DMS79 treated with DMSO at 0.1 percent for 48 hours (cell line): ENCODE results near the gene VMO1.
"Not testable (repeated sequence)": the region's sequence is repeated elsewhere in the genome, so short reads cannot be mapped to it uniquely, and the experiment has no call there.

ENCODE experiments used
- DNase-seq: peaks from one replicate; lab custom pipeline; 2025; lab: John Stamatoyannopoulos, UW

Gene VMO1, protein sequence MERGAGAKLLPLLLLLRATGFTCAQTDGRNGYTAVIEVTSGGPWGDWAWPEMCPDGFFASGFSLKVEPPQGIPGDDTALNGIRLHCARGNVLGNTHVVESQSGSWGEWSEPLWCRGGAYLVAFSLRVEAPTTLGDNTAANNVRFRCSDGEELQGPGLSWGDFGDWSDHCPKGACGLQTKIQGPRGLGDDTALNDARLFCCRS

DNA sequence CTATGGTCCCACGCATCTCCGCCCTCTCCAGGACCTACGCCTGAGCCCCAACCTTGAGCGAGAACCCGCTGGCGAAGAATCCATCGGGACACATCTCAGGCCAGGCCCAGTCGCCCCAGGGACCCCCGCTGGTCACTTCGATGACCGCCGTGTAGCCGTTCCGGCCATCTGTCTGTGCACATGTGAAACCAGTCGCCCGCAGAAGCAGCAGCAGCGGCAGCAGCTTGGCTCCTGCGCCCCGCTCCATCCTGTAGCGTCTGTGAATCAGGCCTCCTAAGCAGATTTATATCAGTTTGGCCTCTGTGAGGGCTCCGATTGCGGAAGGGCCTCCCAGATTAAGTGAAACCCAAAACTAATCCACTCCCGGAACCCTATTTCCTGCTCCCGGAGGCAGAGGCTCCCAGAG, at the start of gene VMO1:
TSS of gene VMO1 (minus strand) at position 259 of the 406 bp plus-strand sequence. CDS start at position 247, 12 bp downstream.
- no peak for DNase-seq

DNA sequence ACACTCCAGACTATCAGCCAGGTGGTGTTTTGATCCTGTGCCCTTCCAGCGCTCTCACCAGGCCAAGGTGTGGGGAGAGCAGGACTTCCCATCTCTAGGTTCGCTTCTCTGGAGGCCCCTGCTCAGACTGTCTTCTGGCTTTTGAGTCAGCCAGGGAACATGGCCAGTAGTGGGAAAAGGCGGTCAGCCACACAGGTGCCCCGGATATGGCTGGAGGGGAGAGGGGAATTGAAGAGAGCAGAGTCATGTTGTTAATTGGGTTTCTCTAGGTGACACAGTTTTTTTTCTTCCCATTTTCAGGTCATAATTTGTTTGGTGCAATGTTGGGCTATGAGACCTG, 48.5 kb upstream of the VMO1 start:
- DNase-seq = no peak

DNA sequence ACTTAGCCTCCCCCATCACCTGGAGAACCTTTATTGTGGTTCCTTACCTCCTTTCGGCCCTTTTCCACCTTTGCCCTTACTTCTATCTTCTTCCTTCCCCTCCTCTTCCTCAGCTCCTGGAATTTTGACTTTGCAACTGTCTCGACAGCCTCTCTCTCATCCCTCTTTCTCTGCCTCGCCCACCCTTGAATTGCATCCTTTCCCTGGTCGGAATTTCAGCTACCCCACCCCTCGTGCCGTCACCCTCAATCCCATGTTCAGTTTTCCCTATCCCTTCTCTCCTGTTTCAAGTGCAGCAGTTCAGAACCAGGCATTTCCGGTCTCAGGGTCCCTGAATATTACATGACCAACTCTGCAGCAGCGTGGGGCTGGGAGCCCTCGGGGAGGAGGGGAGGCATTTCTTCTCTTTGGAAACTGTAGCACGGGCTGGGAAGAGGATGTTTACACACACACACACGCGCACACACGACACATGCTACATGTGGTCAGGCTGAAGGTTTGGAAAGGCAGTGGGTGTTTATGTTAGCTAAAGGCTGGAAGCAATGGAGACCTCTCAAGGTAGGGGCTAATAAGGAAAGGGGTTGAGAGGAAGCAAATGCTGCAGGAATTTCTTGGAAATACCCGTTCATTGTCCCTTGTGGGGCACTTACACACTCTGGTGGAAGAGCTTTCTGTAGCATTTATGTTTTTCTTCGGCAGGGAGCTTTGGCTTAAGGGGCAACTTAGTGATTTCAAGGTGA, 47.9 kb upstream of the VMO1 start:
- peak; percentile 34 for DNase-seq

DNA sequence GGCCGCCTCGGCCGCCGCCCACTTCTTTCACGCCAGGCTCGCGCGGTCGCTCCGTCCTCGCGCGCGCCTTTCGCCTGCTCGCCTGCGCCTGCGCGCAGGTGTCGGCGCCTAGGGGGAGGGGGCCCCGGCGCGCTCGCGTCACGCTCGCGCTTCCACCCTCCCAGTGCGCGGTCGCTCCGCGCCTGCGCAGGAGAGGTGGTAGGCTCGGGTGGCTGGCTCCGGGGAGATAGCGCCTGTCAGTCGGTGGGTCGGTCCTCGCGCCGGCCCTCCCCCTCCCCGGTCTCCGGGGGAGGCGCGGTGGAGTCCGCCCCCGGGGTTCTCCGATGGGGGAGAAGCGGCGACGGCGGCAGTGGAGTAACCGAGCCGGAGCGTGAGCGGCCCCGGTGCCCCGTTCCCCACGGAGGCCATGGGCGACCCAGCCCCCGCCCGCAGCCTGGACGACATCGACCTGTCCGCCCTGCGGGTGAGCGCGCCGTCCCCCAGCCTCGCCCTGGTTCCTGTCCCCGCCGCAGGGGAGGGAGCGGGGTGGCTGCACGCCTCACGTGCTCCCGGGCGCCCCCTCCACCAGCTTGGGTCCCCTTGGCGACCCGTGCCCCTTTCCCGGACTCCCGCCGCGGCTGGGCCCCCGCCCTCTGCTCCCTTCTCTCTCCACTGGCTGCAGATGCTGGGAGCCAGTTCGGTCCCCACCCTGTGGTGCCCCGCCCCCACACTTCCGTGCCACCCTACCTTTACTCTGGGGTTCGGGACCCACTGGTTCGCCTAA, 47.2 kb upstream of the VMO1 start, which contains the start of gene MINK1:
TSS of gene MINK1 (plus strand) at position 163 of the 763 bp plus-strand sequence. CDS start at position 407, 244 bp downstream.
- DNase-seq = peak; percentile 78

DNA sequence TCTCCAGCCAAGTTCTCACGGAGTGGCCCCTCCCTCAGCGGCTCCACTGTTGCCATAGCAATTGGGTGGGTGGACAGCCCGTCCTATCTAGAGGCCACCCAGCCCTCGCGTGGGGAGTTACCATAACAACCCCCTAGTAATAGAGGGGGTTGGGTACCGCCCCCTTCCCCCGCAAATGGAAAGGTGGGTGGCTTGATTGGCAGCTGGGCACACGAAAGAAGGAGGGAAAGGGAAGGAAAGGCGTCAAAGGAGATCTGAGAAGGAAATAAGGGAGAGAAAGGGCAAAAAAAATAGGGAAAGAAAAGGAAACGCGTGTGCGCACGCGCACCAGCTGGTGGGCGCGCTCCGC, 46.6 kb upstream of the VMO1 start:
- DNase-seq = not testable (repeated sequence)

DNA sequence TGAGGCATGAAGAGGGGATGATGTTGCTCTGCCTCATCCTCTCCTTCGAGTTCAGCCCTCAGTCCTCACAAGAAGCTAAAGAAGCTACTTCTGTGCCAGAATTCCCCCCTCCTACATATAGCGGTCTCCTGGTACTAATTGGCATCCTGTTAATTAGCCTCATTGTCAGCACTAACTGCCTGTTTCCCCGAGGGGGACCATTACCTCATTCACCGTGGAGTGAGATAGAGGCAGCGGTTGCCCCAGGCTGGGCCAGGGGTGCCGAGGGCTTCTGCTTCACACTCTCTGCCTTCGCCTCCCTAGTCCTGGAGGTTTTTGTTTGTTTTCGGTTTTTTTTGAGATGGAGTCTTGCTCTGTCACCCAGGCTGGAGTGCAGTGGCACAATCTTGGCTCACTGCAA, 41.2 kb upstream of the VMO1 start:
- no peak for DNase-seq

DNA sequence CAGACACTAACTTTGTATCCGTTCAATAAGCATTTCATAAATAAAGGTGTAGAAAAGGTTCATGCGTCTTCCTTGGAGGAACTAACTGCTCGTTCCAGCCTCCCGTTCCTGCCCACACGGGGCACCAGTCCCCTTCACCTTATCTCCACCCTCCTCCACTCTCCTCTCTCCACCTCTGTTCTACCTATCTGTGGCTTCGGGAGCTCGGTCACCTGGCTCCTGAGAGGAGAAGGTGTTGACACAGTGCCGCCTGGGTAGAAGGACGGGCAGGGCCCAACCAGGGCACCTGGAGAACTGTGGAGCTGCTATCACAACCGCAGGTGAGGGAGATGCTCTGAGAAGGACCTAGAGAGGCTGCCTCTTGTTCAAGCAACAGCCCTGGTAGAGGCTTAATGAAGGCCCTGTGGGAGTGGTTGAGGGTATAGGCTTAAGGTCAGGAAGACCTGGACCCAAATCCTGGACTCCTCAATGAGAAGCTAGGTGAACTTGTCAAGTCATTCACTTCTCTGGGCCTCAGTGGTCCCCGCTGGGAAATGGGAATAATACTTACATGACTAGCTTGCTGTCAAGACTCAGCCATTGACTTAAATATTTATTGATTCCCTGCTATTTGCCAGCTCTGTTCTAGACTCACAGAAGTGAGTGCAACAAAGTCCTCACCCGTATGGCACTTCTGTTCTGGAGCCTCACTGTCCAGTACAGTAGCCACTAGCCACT, 37.4 kb upstream of the VMO1 start:
- peak; percentile 18 for DNase-seq

DNA sequence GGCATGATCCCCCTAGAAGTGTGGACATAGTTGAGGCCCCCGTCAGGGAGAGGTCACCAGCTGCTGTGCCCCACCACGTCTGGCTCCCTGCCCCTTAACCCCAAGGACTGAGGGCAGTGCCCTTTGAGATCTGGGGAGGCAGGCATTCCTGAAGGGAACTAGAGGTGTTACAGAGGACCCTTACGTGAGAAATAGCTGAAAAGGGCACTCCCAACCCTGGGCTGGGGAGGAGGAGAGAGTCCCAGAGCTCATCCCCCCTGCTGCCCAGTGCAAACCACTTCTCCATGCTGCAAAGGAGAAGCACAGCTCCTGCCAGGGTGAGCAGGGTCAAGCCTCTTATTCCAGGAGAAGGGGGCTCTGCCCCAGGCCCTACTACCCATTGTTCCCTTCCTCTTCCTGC, 36.7 kb upstream of the VMO1 start:
- no peak for DNase-seq

DNA sequence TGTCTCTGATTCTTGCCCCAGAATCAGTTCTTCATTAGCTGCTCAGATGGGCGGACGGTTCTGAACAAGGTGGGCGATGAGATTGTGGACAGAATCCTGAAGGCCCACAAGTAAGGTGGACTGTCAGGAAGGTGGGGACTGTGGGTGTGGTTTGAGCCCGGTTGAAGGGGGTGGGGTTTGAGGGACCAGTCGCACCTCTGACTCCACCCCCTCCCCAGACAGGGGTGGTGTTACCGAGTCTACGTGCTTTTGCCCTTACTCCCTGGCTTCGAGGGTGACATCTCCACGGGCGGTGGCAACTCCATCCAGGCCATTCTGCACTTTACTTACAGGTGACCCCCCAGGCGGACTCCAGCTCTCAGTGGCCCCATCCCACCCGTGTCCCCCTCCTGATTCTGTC, 32.1 kb upstream of the VMO1 start:
- no peak for DNase-seq

DNA sequence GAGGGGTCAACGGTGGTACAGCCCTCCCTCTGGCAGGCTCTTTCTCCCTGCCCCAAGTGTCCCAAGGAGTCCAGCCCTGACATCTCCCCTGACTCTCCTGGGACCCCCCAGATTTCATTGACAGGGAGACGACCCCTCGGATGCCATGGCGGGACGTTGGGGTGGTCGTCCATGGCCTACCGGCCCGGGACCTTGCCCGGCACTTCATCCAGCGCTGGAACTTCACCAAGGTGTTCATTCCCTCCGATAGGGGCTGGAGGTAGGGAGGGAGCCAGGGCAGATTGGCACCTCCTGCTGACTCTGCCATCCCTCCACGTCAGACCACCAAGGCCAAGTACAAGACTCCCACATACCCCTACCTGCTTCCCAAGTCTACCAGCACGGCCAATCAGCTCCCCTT, 30.7 kb upstream of the VMO1 start:
- no peak for DNase-seq

DNA sequence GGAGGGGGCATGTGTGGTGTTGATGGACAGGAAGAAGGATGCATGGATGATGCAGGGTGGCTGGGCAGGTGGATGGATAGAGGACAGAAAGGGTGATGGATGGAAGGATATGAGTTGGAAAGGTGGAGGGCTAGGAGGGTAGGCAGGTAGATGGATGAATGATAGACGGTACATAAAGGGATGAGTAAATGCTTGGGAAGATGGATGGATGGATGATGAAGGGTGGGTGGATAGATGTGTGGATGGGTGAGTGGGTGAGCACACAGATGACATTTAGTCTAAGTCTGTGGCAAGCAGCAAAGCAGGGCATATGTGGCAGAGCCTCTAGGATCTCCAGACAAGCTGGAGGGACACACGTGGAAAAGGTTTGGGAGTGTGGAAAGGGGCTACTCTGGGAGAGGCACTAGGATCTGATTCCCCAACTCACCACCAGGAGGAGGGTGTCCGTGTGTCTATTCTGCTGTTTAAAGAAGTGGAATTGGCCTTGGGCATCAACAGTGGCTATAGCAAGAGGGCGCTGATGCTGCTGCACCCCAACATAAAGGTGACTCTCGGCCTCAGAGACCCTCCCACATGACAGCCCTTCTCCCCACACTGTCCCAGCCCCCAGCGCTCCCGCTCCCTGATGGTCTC, 29.0 kb upstream of the VMO1 start:
- DNase-seq = no peak

DNA sequence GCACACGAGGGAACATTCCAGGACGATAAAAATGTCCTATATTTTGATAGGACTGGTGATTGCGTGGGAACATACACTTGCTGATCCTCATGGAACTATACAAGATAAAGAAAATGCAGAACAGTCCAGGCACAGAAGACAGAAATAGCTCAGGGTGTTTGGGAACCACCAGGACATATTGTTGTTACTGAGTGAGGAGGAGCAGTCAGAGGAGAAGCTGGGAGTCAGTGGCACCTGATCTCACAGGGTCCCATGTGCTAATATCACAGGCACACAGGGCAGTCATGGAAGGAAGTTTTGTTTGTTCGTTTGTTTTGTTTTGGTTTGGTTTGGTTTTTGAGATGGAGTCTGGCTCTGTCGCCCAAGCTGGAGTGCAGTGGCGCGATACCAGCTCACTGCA, 26.5 kb upstream of the VMO1 start:
- no peak for DNase-seq

DNA sequence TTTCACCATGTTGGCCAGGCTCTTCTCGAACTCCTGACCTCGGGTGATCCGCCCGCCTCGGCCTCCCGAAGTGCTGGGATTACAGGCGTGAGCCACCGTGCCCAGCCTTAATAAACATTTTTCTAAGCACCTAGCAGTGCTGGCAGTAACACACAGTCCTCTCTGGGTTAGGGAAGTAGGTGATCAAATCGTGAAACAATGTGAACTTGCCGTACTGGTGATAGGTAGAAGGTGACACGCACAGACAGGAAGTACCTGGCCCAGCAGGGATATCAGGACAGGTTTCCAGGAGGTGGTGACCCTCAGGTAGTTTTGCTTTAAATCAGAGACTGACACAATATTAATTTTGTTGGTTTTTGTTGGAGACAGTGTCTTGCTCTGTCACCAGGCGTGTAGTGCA, 25.3 kb upstream of the VMO1 start:
- no peak for DNase-seq

DNA sequence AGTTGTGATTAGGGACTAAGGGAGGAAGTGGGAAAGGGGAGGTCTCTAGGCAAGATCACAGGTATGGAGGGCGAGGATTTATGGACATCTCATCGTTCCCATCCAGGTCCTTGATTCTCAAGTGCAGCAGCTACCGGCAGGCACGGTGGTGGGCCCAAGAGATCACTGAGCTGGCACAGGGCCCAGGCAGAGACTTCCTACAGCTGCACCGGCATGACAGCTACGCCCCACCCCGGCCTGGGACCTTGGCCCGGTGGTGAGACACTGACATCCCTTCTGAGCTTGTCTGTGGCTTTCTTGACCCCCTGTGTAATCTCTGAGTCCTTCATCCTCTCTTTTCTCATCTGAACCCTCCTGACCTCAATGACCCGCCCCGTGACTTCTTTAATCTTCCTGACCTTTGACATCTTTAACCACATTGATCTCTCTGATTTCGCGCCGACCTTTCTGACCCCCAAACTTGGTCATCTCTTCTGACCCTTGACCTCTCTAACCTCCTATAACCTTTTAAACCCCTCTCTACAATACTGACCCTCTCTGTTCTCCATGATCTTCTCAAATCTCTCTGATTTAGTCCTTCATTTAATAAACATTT, 24.6 kb upstream of the VMO1 start:
- DNase-seq = peak; percentile 20

DNA sequence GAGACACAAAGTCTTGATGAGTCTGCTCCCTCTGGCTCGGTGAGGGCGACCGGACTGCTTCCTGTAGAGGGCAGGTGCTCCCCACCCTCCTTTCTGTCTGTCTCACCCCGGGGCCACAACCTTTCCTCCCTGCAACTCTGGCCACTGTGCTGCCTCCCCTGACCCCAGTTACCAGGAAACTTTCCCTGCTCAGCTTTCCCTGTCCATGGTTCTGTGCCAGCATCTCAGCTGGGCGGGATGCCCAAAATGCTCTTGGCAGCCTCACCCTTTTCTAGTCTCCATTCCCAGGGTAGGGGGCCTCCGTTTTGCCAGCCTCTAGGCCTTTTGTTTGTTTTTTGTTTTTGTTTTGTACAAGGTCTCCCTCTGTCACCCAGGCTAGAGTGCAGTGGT, 22.2 kb upstream of the VMO1 start:
- DNase-seq = peak; percentile 19

DNA sequence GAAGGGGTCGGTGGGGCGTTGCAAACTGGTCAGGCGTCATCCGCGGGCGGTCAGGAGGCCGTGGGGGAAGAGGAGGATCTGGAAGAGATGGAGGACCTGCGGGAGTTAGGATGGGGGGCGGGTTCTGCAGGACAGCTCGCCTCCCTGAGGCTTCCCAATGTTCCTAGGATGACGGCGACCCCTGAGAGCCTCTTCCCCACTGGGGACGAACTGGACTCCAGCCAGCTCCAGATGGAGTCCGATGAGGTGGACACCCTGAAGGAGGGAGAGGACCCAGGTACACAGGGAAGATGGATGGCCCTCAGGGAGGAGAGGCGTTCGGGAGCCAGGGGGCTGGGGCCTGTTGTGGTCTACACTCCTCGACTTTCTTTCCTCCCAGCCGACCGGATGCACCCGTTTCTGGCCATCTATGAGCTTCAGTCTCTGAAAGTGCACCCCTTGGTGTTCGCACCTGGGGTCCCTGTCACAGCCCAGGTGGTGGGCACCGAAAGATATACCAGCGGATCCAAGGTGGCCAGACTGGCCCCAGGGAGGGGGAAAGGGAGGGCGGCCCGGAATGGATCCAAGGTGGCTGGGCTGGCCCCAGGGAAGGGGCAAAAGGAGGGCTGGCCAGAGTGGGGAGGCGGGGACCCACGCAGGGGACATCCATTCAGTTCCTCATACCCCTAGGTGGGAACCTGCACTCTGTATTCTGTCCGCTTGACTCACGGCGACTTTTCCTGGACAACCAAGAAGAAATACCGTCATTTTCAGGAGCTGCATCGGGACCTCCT, 21.6 kb upstream of the VMO1 start:
- no peak for DNase-seq

DNA sequence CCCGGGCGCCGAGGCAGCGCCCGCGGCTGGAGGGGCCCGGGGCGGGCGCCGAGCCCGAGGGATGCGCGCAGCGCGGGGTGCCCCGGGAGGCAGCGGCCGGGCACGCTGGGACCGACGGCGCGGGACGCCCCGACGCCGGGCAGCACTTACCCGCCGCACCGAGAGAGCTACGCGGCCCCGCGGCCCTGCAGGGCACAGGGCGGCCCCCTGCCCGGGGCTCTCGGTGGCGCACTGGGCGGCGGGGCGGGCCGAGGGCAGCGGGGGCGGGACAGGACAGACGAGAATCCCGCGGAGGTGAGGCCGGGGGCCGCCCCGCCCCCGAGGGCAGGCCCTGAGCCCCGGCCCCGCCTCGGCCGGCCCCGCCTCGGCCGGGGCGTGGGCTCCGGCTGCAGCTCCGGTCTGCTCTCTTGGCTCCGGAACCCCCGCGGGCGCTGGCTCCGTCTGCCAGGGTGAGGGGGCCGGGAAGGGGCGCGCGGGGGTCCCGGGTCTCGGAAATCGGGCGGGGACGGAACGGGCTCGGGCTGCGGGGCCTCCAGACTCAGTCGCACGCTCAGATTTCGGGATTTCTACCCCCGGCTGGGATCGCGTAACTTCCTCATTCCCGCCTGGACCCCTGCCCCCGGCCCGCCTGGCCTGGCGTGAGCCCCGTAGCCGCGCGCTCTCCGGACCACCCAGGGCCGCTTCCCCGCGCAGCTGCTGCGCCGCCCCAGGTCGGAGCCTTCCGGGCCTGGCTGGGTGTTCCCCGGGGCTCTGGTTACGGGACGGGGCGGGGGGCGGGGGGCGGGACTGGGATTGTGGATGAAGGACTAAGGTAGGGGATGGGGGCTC, 20.8 kb upstream of the VMO1 start, which contains the start of gene PLD2:
TSS of gene PLD2 (plus strand) at position 376 of the 828 bp plus-strand sequence. CDS start 621 bp downstream, outside the sequence.
- peak; percentile 66 for DNase-seq

DNA sequence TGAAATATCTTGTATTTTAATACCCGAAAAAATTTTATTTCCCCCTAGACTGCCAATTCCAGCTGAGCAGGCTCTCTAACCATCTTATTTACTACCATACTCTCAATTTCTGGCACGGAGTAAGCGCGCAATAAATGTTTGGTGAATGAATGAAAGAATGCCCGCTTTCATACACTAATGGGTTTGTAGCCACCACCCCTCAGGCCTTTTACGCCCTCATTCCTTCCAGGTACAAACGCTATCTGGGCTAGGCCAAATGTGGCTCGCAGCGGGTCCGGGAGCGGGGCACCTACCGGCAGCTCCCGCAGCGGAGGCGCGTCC, 20.3 kb upstream of the VMO1 start:
- DNase-seq = peak; percentile 32

DNA sequence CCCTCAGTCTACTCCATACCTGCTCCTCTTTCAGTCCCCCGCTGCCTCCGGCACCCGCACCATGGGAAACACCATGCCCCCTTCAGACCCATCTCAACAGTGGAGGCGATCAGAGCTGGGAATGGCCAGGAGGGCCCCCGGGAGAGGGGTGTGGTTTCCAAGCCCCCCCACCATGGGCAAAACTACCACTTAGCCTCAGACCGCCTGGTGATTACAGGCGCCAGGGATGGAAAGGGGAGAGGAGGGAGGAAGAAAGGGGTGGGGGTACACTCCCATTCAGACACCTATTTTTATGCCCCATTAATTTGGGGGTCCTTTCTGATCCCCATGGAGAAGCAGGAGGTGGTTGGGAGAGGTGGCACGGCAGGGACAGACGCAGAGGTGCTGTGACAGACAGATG, 16.1 kb upstream of the VMO1 start, which contains the start of gene C17orf114:
TSS of gene C17orf114 (minus strand) at position 101 of the 400 bp plus-strand sequence.
- DNase-seq = no peak
